Peyer's patch (tissue), 4 donors: ENCODE measurements around the gene MGA.

Experiments used
- POLR2A ChIP-seq, 2 donors: fragments of 450-650 bp; IDR thresholded peaks; one replicate each; pipeline ENCODE4 v1.5.1; 2017; ENCODE audit warnings: antibody characterized with exemption in 2 of 2, mild to moderate bottlenecking in 2 of 2, moderate library complexity in 2 of 2
- TF ChIP-seq, protein P1 (sequence below), 6 experiments: fragments of 450-650 bp in 4 of 6; fragments of 200-600 bp in 2 of 6; sonication (generic) in 1 of 6; IDR thresholded peaks; one replicate each; pipeline ENCODE4 v1.5.1; 2017 to 2019; ENCODE audit warnings: antibody characterized with exemption in 6 of 6, mild to moderate bottlenecking in 3 of 6, moderate library complexity in 1 of 6

DNA sequence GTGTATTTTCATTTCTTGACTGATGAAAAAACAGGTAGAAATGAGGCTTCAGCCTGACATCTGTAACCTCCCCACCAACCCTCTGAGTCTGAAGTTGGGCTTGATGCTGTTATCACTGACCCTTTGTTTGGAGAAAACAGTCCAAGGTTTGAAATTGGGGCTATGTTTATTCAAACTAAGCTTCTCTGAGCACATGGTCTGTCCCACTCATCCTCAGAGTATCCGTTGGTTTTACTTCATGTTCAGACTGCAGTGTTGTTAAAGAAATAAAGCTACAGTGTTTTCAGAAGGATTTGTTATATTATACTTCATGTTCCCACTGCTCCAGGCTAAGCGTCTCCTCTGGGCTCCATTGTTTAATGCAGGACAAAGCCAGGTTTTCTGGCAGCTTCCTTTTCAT, 120.1 kb downstream of the MGA start:
- TF ChIP-seq, protein P1, sequence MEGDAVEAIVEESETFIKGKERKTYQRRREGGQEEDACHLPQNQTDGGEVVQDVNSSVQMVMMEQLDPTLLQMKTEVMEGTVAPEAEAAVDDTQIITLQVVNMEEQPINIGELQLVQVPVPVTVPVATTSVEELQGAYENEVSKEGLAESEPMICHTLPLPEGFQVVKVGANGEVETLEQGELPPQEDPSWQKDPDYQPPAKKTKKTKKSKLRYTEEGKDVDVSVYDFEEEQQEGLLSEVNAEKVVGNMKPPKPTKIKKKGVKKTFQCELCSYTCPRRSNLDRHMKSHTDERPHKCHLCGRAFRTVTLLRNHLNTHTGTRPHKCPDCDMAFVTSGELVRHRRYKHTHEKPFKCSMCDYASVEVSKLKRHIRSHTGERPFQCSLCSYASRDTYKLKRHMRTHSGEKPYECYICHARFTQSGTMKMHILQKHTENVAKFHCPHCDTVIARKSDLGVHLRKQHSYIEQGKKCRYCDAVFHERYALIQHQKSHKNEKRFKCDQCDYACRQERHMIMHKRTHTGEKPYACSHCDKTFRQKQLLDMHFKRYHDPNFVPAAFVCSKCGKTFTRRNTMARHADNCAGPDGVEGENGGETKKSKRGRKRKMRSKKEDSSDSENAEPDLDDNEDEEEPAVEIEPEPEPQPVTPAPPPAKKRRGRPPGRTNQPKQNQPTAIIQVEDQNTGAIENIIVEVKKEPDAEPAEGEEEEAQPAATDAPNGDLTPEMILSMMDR (IDR thresholded peaks at IDR 0.05), result no peak
- TF ChIP-seq POLR2A (IDR thresholded peaks at IDR 0.05), result no peak
